PFSK-1 (cell line): Measurements from ENCODE around the gene SLAMF7.

ENCODE experiments used
- FOXP2 ChIP-seq: optimal IDR thresholded peaks from 2 replicates; pipeline ENCODE3; 2011; ENCODE audit warnings: borderline replicate concordance, control low read depth, inconsistent platforms; ENCODE audit not compliant: insufficient read depth; ENCODE audit errors: extremely low read length, extremely low read depth
- POLR2AphosphoS5 ChIP-seq: IDR thresholded peaks from 2 replicates; pipeline ENCODE4 v1.6.1; 2012; ENCODE audit warnings: low read depth, mild to moderate bottlenecking, control low read depth, low read length, moderate library complexity
- SIN3A ChIP-seq: IDR thresholded peaks from 2 replicates; pipeline ENCODE4 v1.6.1; 2012; ENCODE audit warnings: mild to moderate bottlenecking, low read length, moderate library complexity, borderline replicate concordance; ENCODE audit not compliant: insufficient read depth
- TAF1 ChIP-seq: IDR thresholded peaks from 2 replicates; pipeline ENCODE4 v1.6.1; 2012; ENCODE audit warnings: low read length, control low read depth, borderline replicate concordance; ENCODE audit not compliant: insufficient read depth
- TF ChIP-seq, protein P1 (sequence below), 2 experiments: IDR thresholded peaks; 2 replicates each; pipeline versions ENCODE4 v1.6.1 to v1.8.0; 2011 to 2012; ENCODE audit warnings: low read depth in 2 of 2, low read length in 2 of 2, control low read depth in 1 of 2, inconsistent platforms in 1 of 2, mild to moderate bottlenecking in 1 of 2, moderate library complexity in 1 of 2; ENCODE audit not compliant: insufficient read depth in 1 of 2

DNA sequence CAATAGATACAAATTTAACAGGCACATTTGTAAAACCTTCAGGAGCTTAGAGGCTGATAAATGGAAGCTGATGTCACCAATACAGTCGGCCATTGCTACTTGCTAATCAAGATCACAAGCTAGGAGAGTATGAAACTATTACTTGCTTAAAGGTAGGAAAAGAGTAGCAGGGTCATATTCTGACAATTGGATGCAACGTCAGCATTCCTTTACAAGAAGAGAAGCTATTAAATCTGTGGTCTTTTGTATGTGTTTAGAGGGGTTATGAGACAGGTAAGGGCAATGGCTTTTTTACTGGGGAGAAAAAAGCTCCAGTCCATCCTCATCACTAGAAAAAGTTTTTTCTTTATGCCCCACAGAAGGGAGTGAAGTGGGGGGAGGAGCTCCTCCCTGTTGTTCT lies 15.7 kb upstream of the SLAMF7 start:
- TF ChIP-seq POLR2AphosphoS5, result no peak
- TF ChIP-seq, protein P1, sequence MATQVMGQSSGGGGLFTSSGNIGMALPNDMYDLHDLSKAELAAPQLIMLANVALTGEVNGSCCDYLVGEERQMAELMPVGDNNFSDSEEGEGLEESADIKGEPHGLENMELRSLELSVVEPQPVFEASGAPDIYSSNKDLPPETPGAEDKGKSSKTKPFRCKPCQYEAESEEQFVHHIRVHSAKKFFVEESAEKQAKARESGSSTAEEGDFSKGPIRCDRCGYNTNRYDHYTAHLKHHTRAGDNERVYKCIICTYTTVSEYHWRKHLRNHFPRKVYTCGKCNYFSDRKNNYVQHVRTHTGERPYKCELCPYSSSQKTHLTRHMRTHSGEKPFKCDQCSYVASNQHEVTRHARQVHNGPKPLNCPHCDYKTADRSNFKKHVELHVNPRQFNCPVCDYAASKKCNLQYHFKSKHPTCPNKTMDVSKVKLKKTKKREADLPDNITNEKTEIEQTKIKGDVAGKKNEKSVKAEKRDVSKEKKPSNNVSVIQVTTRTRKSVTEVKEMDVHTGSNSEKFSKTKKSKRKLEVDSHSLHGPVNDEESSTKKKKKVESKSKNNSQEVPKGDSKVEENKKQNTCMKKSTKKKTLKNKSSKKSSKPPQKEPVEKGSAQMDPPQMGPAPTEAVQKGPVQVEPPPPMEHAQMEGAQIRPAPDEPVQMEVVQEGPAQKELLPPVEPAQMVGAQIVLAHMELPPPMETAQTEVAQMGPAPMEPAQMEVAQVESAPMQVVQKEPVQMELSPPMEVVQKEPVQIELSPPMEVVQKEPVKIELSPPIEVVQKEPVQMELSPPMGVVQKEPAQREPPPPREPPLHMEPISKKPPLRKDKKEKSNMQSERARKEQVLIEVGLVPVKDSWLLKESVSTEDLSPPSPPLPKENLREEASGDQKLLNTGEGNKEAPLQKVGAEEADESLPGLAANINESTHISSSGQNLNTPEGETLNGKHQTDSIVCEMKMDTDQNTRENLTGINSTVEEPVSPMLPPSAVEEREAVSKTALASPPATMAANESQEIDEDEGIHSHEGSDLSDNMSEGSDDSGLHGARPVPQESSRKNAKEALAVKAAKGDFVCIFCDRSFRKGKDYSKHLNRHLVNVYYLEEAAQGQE (IDR thresholded peaks at IDR 0.05; ENCODE audit: insufficient read depth in 1 of 2, low read depth in 2 of 2, low read length in 2 of 2), result no peak
- TF ChIP-seq SIN3A, result no peak
- no peak for TF ChIP-seq TAF1
- TF ChIP-seq FOXP2, result no peak
